H1 (cell line): ENCODE data around the gene STARD3. TPM values are rescaled to one million over a fixed set of nuclear protein-coding genes. Genes with fewer than 3 reads are reported as not detected.
A peak's percentile ranks its signal among the peaks of the same experiment; 100 is the strongest.

Experiments used
- CTCF ChIA-PET: fragments of 300-600 bp; sonication (Branson Sonifier 250); formaldehyde crosslinking; loops from one replicate; lab custom pipeline; 2021; ENCODE audit not compliant: partially characterized antibody; lab: Charles Lee
- POLR2A ChIA-PET: fragments of 300-600 bp; sonication (Branson Sonifier 250); formaldehyde crosslinking; loops from one replicate; lab custom pipeline; 2021; ENCODE audit warnings: inconsistent platforms; ENCODE audit not compliant: partially characterized antibody; lab: Charles Lee
- DNase-seq, 2 experiments: peaks; one replicate each; pipeline versions ENCODE4 v3.0.0 to v3.0.0-alpha.2; 2010 to 2022; ENCODE audit warnings: low spot score in 2 of 2, low read depth in 1 of 2, mixed read lengths in 1 of 2
- FAIRE-seq: peaks from 2 replicates; lab custom pipeline; 2011; peaks lifted over from hg19 to GRCh38; lab: Jason Lieb, UNC
- H2AFZ ChIP-seq: 2 replicates; pipeline ENCODE4 v1.8.1; 2012; ENCODE audit warnings: low read length, inconsistent platforms
- H2AK5ac ChIP-seq: 2 replicates; pipeline ENCODE4 v1.6.1; 2013; ENCODE audit warnings: low read depth, low read length
- H2BK120ac ChIP-seq: replicated peaks from 2 replicates; pipeline ENCODE3; 2013; ENCODE audit warnings: low read depth, low read length, inconsistent platforms
- H2BK12ac ChIP-seq: 2 replicates; pipeline ENCODE4 v1.6.1; 2013; ENCODE audit warnings: low read depth, low read length
- H2BK15ac ChIP-seq: 2 replicates; pipeline ENCODE4 v1.6.1; 2013; ENCODE audit warnings: low read length
- H2BK20ac ChIP-seq: 2 replicates; pipeline ENCODE4 v1.6.1; 2013; ENCODE audit warnings: low read length
- H2BK5ac ChIP-seq: 2 replicates; pipeline ENCODE4 v1.6.1; 2013; ENCODE audit warnings: low read depth, low read length
- H3K14ac ChIP-seq: 2 replicates; pipeline ENCODE4 v1.6.1; 2013; ENCODE audit warnings: inconsistent platforms; ENCODE audit not compliant: insufficient read length
- H3K18ac ChIP-seq: 2 replicates; pipeline ENCODE4 v1.6.1; 2013; ENCODE audit warnings: low read length; ENCODE audit errors: extremely low read depth
- H3K23ac ChIP-seq: 2 replicates; pipeline ENCODE4 v1.6.1; 2013; ENCODE audit warnings: inconsistent platforms; ENCODE audit not compliant: insufficient read length
- H3K23me2 ChIP-seq: 2 replicates; pipeline ENCODE4 v1.6.1; 2013; ENCODE audit warnings: low read depth, low read length
- H3K27ac ChIP-seq: 2 replicates; pipeline ENCODE4 v1.6.1; 2011; ENCODE audit warnings: low read depth, low read length, inconsistent platforms
- H3K27me3 ChIP-seq, 4 experiments: replicated peaks in 1 of 4; 1 replicate in 1 of 4; 2 replicates in 3 of 4; pipeline versions ENCODE4 v1.6.1 to v1.8.1; 2011 to 2013; ENCODE audit warnings: low read length in 3 of 4, mild to moderate bottlenecking in 3 of 4, inconsistent platforms in 2 of 4, mixed read lengths in 2 of 4, moderate library complexity in 1 of 4; ENCODE audit not compliant: control insufficient read depth in 3 of 4, insufficient read depth in 3 of 4; ENCODE audit errors: extremely low read depth in 1 of 4
- H3K36me3 ChIP-seq, 4 experiments: 2 replicates each; pipeline versions ENCODE4 v1.6.1 to v1.8.1; 2011 to 2013; ENCODE audit warnings: mild to moderate bottlenecking in 4 of 4, low read length in 3 of 4, moderate library complexity in 2 of 4, control low read depth in 1 of 4, inconsistent platforms in 1 of 4; ENCODE audit not compliant: insufficient read depth in 4 of 4, control insufficient read depth in 2 of 4
- H3K4ac ChIP-seq: replicated peaks from 2 replicates; pipeline ENCODE3; 2013; ENCODE audit warnings: low read length, low read depth, mixed read lengths, inconsistent platforms; ENCODE audit not compliant: insufficient read length
- H3K4me1 ChIP-seq, 4 experiments: replicated peaks in 1 of 4; 1 replicate in 1 of 4; 2 replicates in 3 of 4; pipeline versions ENCODE4 v1.6.1 to v1.8.1; 2011 to 2013; ENCODE audit warnings: low read length in 3 of 4, inconsistent platforms in 2 of 4, mixed read lengths in 1 of 4; ENCODE audit not compliant: insufficient read depth in 4 of 4, control insufficient read depth in 3 of 4
- H3K4me2 ChIP-seq, 2 experiments: 2 replicates each; pipeline versions ENCODE4 v1.6.1 to v1.8.1; 2011 to 2013; ENCODE audit warnings: low read depth in 2 of 2, low read length in 2 of 2, control low read depth in 1 of 2, inconsistent platforms in 1 of 2, mild to moderate bottlenecking in 1 of 2; ENCODE audit not compliant: insufficient read depth in 1 of 2
- H3K4me3 ChIP-seq, 4 experiments: fragments of 200-600, 300-600 bp in 1 of 4; sonication (generic), shearing (Covaris generic), sonication (Bioruptor Twin) in 1 of 4; 2 replicates each; pipeline versions ENCODE4 v1.5.1 to v1.8.1; 2011 to 2016; ENCODE audit warnings: low read length in 4 of 4, low read depth in 3 of 4, control low read depth in 2 of 4, inconsistent platforms in 2 of 4, mild to moderate bottlenecking in 2 of 4, mixed read lengths in 1 of 4, moderate library complexity in 1 of 4; ENCODE audit not compliant: insufficient read depth in 2 of 4; ENCODE audit errors: extremely low read depth in 1 of 4
- H3K56ac ChIP-seq: replicated peaks from 2 replicates; pipeline ENCODE3; 2013; ENCODE audit warnings: low read depth, mild to moderate bottlenecking, mixed read lengths, low read length, inconsistent platforms; ENCODE audit not compliant: insufficient read length
- H3K79me1 ChIP-seq: 2 replicates; pipeline ENCODE4 v1.6.1; 2013; ENCODE audit warnings: low read depth, low read length, control low read depth
- H3K79me2 ChIP-seq, 2 experiments: 2 replicates each; pipeline versions ENCODE4 v1.6.1 to v1.8.1; 2012 to 2013; ENCODE audit warnings: low read length in 2 of 2, mild to moderate bottlenecking in 2 of 2, inconsistent platforms in 1 of 2; ENCODE audit not compliant: insufficient read depth in 2 of 2, control insufficient read depth in 1 of 2
- H3K9ac ChIP-seq, 4 experiments: replicated peaks in 1 of 4; 1 replicate in 1 of 4; 2 replicates in 3 of 4; pipeline versions ENCODE4 v1.6.1 to v1.8.1; 2011 to 2013; ENCODE audit warnings: low read depth in 3 of 4, low read length in 3 of 4, control low read depth in 2 of 4, mild to moderate bottlenecking in 2 of 4, moderate library complexity in 2 of 4, inconsistent platforms in 1 of 4; ENCODE audit errors: extremely low read depth in 1 of 4
- H3K9me3 ChIP-seq, 2 experiments: 2 replicates each; pipeline versions ENCODE4 v1.6.1 to v1.8.1; 2012 to 2013; ENCODE audit warnings: mild to moderate bottlenecking in 2 of 2, moderate library complexity in 2 of 2, control low read depth in 1 of 2, inconsistent platforms in 1 of 2, low read depth in 1 of 2, low read length in 1 of 2, mixed read lengths in 1 of 2; ENCODE audit not compliant: insufficient read depth in 2 of 2
- H4K20me1 ChIP-seq, 2 experiments: replicated peaks in 1 of 2; 2 replicates each; pipeline versions ENCODE3 to v1.8.1; 2011 to 2013; ENCODE audit warnings: inconsistent platforms in 2 of 2, low read length in 2 of 2, mild to moderate bottlenecking in 1 of 2; ENCODE audit not compliant: insufficient read depth in 2 of 2, control insufficient read depth in 1 of 2
- H4K5ac ChIP-seq: 2 replicates; pipeline ENCODE4 v1.6.1; 2013; ENCODE audit warnings: low read length, low read depth, mixed read lengths, inconsistent platforms; ENCODE audit not compliant: insufficient read length
- H4K8ac ChIP-seq: 2 replicates; pipeline ENCODE4 v1.8.0; 2013; ENCODE audit warnings: mild to moderate bottlenecking, moderate library complexity, low read length, inconsistent platforms; ENCODE audit not compliant: insufficient read depth; ENCODE audit errors: extremely low read depth
- H4K91ac ChIP-seq: replicated peaks from 2 replicates; pipeline ENCODE3; 2013; ENCODE audit warnings: low read length, mixed read lengths, inconsistent platforms; ENCODE audit not compliant: insufficient read length
- RNF2 ChIP-seq: fragments of 200-900, 300-1000 bp; sonication (generic); IDR thresholded peaks from 2 replicates; pipeline ENCODE4 v1.7.1; 2016; ENCODE audit warnings: borderline replicate concordance, low read depth, mild to moderate bottlenecking, antibody characterized with exemption, low read length; ENCODE audit not compliant: poor library complexity, severe bottlenecking; ENCODE audit errors: missing control alignments
- SIX5 ChIP-seq: IDR thresholded peaks from 2 replicates; pipeline ENCODE4 v1.6.1; 2011; ENCODE audit warnings: mild to moderate bottlenecking, low read depth, low read length
- WGBS, 2 experiments: shearing (Covaris generic) in 1 of 2; methylation state at CpG; one replicate each; pipeline versions ENCODE4 v1.1.6 to v1.1.7; 2013 to 2015; ENCODE audit warnings: low lambda C conversion rate in 2 of 2, mixed read lengths in 2 of 2, inconsistent platforms in 1 of 2, low coverage in 1 of 2, missing lambda C conversion rate in 1 of 2; ENCODE audit not compliant: insufficient replicate concordance in 2 of 2, insufficient coverage in 1 of 2, insufficient read length in 1 of 2; ENCODE audit errors: extremely low coverage in 1 of 2, missing lambda C conversion rate in 1 of 2; 5-methylcytosine and 5-hydroxymethylcytosine counted together
- polyA plus RNA-seq, 7 experiments: library from polyadenylated mRNA; depleted of rRNA in 3 of 7; stranded (reverse) in 5 of 7; unstranded in 2 of 7; fragments of >200 nt in 5 of 7; fragments of 200-250 nt in 2 of 7; gene quantifications; 1 replicate in 5 of 7; 2 replicates in 1 of 7; 4 replicates in 1 of 7; pipeline versions ENCODE4 v1.2.1 to v1.2.3, GENCODE V29; 2011 to 2013; ENCODE audit warnings: missing spikeins in 2 of 7, mixed read lengths in 2 of 7
- total RNA-seq: library from RNA; stranded (reverse); fragmentation: NEBNext Ultra II Directional; extraction: Animal tissue kit (Norgen Biotek cat#: 25700); gene quantifications from 2 replicates; pipeline ENCODE4 v1.2.1, GENCODE V29; 2021

STARD3 gene
- total and polyA plus RNA-seq, 2 of the 8 experiments (the other 6 are each of a cell fraction or from before 2014, with no cell fraction given): 47.6 to 80.3 TPM

DNA sequence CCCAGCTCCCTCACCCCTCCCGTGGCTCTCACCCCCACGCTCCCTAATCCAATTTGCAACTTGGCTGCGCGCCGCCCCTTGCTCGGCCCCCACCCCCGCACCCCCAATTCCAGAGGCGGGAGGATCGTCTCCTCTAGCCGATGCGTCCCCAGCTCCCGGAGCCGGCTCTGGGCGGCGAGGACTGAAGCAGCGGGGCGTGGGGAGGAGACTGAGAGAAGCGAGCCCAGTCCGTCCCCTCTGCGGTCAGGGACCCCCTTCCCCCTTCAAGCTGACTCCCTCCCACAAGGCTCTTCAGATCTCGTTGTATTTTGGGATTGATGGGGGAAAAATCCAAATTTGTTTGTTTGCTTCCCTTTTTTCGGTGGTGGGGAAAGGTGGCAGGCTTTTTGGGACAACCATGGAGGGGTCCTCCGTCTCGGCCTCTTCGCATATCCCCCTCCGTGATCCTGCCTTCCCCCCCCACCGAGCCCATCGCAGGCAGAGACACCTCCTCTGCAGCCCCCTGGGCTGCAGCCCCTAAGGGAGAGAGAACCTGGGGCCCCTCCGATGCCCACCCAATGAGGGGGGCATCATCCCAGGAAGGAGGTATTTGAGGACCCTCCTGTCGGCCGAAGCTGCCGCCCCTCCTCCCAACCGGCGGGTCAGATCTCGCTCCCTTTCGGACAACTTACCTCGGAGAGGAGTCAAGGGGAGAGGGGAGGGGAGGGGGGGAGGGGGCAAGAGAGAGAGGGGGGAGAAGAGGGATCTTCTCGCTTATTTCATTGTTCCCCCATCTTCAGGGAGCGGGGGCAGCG lies 29.7 kb upstream of the STARD3 start:
- Histone ChIP-seq H3K79me1 (no peaks in the 10 kb centered on the region), H3K4ac (peak overlapping the region; percentile 76), H3K4me1 (peaks cover under 1 to 38% (median 19%) of the 10 kb centered on the region in 4 experiments), H2BK120ac (no peak overlapping the region), H4K91ac (no peak overlapping the region), H3K4me2 (peak overlapping the region; percentile 90), H4K20me1 (peaks cover 0 to 11% of the 10 kb centered on the region in 2 experiments), H3K18ac (no peak overlapping the region; the same call in 1 of the 2 replicates), H3K56ac (no peak overlapping the region), H3K14ac (no peak overlapping the region), H4K8ac (peak overlapping the region; percentile 57; the same call in 1 of the 2 replicates), H3K36me3 (no peaks in the 10 kb centered on the region), H3K23ac (no peak overlapping the region), H3K27me3 (peaks cover 63 to 93% (median 82%) of the 10 kb centered on the region in 4 experiments), H2AK5ac (no peak overlapping the region), H3K4me3 (peak overlapping the region; percentile 12 to 59 (median 42)), H2BK5ac (no peak overlapping the region), H3K9ac (no peak overlapping the region), H3K23me2 (peaks cover 14% of the 10 kb centered on the region; the same call in 1 of the 2 replicates), H2BK20ac (0 out of 2 replicates have a peak overlapping the region, but pooled peaks have one; percentile 48), H4K5ac (no peak overlapping the region), H3K9me3 (no peaks in the 10 kb centered on the region), H2AFZ (no peak overlapping the region), H2BK12ac (no peak overlapping the region), H2BK15ac (no peak overlapping the region), H3K27ac (no peak overlapping the region), H3K79me2 (no peaks in the 10 kb centered on the region)
- WGBS, 2 experiments: 0% methylated on average over 12 of the region's 40 CpGs; no CpG with 5 or more reads in 1 of the 2 experiments
- peak in 1 of 2 experiments; percentile 80 for DNase-seq
- FAIRE-seq: no peak
- TF ChIP-seq SIX5: no peak
- peak; percentile 54 for TF ChIP-seq RNF2
- CTCF ChIA-PET: interaction anchor here (1.1 to 10.7 kb wide), 6 partner anchors 8 to 93 kb away, joined by 3 to 140 read pairs (median 4); partner anchors contain the start of genes ERBB2 and PPP1R1B
- POLR2A ChIA-PET: interaction anchor here (0.7 to 2.7 kb wide), 5 partner anchors 9 to 667 kb away, joined by 3 to 15 read pairs (median 3); no protein-coding TSS in a partner anchor
